Measurements from ENCODE around the gene KCNC4.
A peak's percentile ranks its signal among the peaks of the same experiment; 100 is the strongest.

KCNC4 gene

GRCh38 chr1:110258734-110259133 lies 48.6 kb downstream of the KCNC4 start:
- DNase-seq = peak; percentile 90

- no peak for DNase-seq
Measured at GRCh38 chr1:110259770-110260169, 49.7 kb downstream of the KCNC4 start.

Data from NCI-H226 (cell line).